Kidney (tissue), 14 donors: Measurements from ENCODE around the gene SOX14. TPM values are rescaled to one million over a fixed set of nuclear protein-coding genes. Genes with fewer than 3 reads are reported as not detected.

Source experiments
- DNase-seq, 5 donors: peaks; one replicate each; pipeline ENCODE4 v3.0.0-alpha.2; 2013 to 2020
- FAIRE-seq: peaks from 2 replicates; lab custom pipeline; 2012; peaks lifted over from hg19 to GRCh38; lab: Jason Lieb, UNC
- H3K27ac ChIP-seq, 2 donors: one replicate each; pipeline ENCODE4 v1.7.0; 2013; ENCODE audit warnings: low read depth in 2 of 2, low read length in 2 of 2, inconsistent platforms in 1 of 2
- H3K27me3 ChIP-seq: one replicate; pipeline ENCODE4 v1.7.1; 2013; ENCODE audit warnings: low read length, inconsistent platforms; ENCODE audit not compliant: control insufficient read depth, insufficient read depth
- H3K36me3 ChIP-seq, 3 donors: one replicate each; pipeline versions ENCODE4 v1.7.0 to v1.7.1; 2013; ENCODE audit warnings: low read length in 3 of 3, control low read depth in 1 of 3, inconsistent platforms in 1 of 3; ENCODE audit not compliant: insufficient read depth in 3 of 3, control insufficient read depth in 2 of 3
- H3K4me1 ChIP-seq, 3 donors: one replicate each; pipeline versions ENCODE4 v1.7.0 to v1.7.1; 2013; ENCODE audit warnings: low read length in 3 of 3, inconsistent platforms in 1 of 3, low read depth in 1 of 3; ENCODE audit not compliant: control insufficient read depth in 2 of 3, insufficient read depth in 2 of 3
- H3K4me3 ChIP-seq, 3 donors: one replicate each; pipeline versions ENCODE4 v1.7.0 to v1.8.1; 2013; ENCODE audit warnings: low read length in 3 of 3, control low read depth in 1 of 3, inconsistent platforms in 1 of 3
- H3K9ac ChIP-seq, 3 donors: one replicate each; pipeline versions ENCODE4 v1.7.0 to v1.7.1; 2013; ENCODE audit warnings: low read length in 3 of 3, control low read depth in 1 of 3, inconsistent platforms in 1 of 3
- H3K9me3 ChIP-seq, 3 donors: one replicate each; pipeline versions ENCODE4 v1.7.0 to v1.7.1; 2013; ENCODE audit warnings: low read length in 3 of 3, control low read depth in 1 of 3, inconsistent platforms in 1 of 3; ENCODE audit not compliant: control insufficient read depth in 2 of 3, insufficient read depth in 1 of 3
- intact Hi-C: fragments of 100-400 bp; cut with DNase I; formaldehyde crosslinking; loops from one replicate; pipeline ENCODE4 v1.11.1; 2022
- polyA plus RNA-seq: library from polyadenylated mRNA; stranded (reverse); fragments of 350-450 nt; fragmentation: Illumina TruSeq; extraction: RNeasy Lipid Tissue Mini Kit (QIAGEN cat#74804); gene quantifications from one replicate; pipeline ENCODE4 v1.2.3, GENCODE V29; 2014; ENCODE audit warnings: low read depth, low replicate concordance; ENCODE audit not compliant: insufficient read depth
- total RNA-seq: library from RNA; stranded (reverse); fragmentation: NEBNext Ultra II Directional; extraction: Animal tissue kit (Norgen Biotek cat#: 25700); gene quantifications from one replicate; pipeline ENCODE4 v1.2.1, GENCODE V29; 2021
- TF ChIP-seq, protein P1 (sequence below): IDR thresholded peaks from 3 replicates; pipeline ENCODE4 v1.5.1; 2012; ENCODE audit warnings: mild to moderate bottlenecking, moderate library complexity, borderline replicate concordance; ENCODE audit not compliant: insufficient read depth; ENCODE audit errors: extremely low read depth
- donor health status: control.
- donor health status: control.
- donor health status: control.
- donor health status: control.
- donor health status: control.
- donor health status: DM: yes; HTN: yes; CAD: no.
- donor health status: Normal renal cell carcinoma (clear cell type).

Gene SOX14
- total and polyA plus RNA-seq, 2 donors from 2014 or later: not detected

DNA sequence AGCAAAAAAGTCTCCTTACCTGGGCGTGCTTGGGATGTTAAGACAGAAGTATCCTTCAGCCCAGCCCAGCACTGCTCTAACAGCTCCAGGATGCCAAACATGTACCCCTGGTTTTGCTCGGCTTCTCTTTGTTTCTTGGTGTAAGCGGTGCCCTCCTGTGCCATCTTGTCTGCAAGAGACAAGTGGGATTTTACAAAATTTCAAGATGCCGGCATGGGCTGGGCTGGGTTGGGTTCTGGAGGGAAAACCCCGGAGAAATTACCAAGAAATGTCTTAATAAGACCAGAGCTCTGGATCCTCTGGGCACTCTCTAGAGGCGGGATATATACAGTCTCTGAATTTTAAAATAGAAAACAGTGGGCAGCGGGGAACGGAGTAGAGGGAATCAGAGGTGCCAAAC lies 4.6 kb upstream of the SOX14 start:
- DNase-seq (no peak), FAIRE-seq (no peak)
- TF ChIP-seq, protein P1, sequence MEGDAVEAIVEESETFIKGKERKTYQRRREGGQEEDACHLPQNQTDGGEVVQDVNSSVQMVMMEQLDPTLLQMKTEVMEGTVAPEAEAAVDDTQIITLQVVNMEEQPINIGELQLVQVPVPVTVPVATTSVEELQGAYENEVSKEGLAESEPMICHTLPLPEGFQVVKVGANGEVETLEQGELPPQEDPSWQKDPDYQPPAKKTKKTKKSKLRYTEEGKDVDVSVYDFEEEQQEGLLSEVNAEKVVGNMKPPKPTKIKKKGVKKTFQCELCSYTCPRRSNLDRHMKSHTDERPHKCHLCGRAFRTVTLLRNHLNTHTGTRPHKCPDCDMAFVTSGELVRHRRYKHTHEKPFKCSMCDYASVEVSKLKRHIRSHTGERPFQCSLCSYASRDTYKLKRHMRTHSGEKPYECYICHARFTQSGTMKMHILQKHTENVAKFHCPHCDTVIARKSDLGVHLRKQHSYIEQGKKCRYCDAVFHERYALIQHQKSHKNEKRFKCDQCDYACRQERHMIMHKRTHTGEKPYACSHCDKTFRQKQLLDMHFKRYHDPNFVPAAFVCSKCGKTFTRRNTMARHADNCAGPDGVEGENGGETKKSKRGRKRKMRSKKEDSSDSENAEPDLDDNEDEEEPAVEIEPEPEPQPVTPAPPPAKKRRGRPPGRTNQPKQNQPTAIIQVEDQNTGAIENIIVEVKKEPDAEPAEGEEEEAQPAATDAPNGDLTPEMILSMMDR: no peak
- peaks cover 48% of the 10 kb centered on the region for H3K27me3 ChIP-seq
- H3K36me3 ChIP-seq: no peaks in the 10 kb centered on the region
- H3K9me3 ChIP-seq: no peaks in the 10 kb centered on the region
- no peak overlapping the region for H3K4me3 ChIP-seq
- no peak overlapping the region for H3K9ac ChIP-seq
- no peak overlapping the region for H3K27ac ChIP-seq
- intact Hi-C loops: no loop called here
- H3K4me1 ChIP-seq: peaks cover 0 to 3% (median 0%) of the 10 kb centered on the region in 3 donors

DNA sequence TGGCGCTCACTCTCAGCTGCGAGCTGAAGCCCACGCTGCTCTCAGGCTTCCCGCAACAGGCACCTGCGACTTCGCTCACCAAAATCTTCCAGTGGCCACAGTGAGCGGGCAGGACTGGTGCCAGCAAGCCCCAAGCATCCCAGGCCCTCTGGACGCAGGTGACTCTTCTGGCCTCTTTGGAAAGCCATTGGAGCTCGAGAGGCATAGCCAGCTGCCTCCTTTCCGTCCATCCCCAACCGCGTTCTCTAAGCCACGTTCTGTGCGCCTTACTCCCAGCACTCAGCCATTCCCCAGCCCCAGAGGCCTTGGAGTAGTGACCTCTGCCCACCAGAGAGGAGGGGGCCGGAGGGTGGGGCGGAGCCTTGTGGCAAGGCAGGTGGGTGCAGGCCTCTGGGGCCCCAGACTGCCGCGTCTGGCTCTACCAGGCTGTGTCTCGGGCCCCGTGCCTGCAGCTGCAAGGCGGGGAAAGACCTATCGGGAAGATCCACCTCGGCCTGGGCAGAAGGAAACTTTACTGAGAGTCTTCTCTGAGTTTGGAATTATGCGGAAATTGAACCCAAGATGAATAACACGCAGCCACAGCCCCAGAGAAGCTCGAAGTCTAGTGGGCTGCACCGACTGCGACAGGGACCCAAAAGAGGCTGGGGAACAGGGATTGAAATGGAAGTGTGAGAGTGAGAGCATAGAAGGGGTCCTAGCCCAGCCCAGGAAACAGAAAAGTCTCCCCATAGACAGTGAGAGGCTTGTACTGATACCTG lies 3.6 kb upstream of the SOX14 start:
- TF ChIP-seq, protein P1: no peak
- no peaks in the 10 kb centered on the region for H3K36me3 ChIP-seq
- H3K4me1 ChIP-seq: peaks cover 0 to 3% (median 0%) of the 10 kb centered on the region in 3 donors
- no peaks in the 10 kb centered on the region for H3K9me3 ChIP-seq
- DNase-seq (no peak), FAIRE-seq (no peak)
- no peak overlapping the region for H3K27ac ChIP-seq
- H3K9ac ChIP-seq: no peak overlapping the region
- H3K27me3 ChIP-seq: peaks cover 59% of the 10 kb centered on the region
- intact Hi-C loops: no loop called here
- H3K4me3 ChIP-seq: no peak overlapping the region

DNA sequence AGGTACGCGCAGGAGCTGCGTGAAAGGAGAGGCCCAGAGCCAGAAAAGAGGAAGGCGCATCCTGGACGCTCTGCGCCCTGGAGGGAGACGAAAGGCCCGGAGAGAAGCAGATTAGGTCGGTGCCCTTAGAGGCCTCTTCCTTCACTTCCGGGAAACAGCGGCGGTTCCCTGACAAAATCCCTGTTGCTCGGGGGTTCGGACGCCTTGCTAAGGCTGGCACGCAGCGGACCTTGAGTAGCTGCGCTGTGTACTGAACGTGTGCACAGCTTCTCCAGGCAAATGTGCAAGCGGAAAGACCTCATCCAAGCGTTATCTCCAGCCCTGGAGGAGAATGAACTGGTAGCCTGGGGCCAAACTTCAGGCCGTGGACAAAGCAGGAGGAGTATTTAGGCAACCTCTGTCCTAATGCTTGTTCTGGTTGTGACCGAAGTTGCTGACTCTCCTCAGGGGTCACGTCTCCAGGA lies 3.0 kb upstream of the SOX14 start:
- Histone ChIP-seq H3K27me3 (peaks cover 62% of the 10 kb centered on the region), H3K4me3 (no peak overlapping the region), H3K9ac (no peak overlapping the region), H3K9me3 (no peaks in the 10 kb centered on the region), H3K4me1 (peaks cover 0 to 3% (median 0%) of the 10 kb centered on the region in 3 donors), H3K36me3 (no peaks in the 10 kb centered on the region), H3K27ac (no peak overlapping the region)
- FAIRE-seq (no peak), DNase-seq (no peak)
- TF ChIP-seq, protein P1: no peak
- intact Hi-C loops: no loop called here
